ENCODE results near the gene SMARCA5. TPM values are rescaled to one million over a fixed set of nuclear protein-coding genes. Genes with fewer than 3 reads are reported as not detected.

Gene SMARCA5, protein sequence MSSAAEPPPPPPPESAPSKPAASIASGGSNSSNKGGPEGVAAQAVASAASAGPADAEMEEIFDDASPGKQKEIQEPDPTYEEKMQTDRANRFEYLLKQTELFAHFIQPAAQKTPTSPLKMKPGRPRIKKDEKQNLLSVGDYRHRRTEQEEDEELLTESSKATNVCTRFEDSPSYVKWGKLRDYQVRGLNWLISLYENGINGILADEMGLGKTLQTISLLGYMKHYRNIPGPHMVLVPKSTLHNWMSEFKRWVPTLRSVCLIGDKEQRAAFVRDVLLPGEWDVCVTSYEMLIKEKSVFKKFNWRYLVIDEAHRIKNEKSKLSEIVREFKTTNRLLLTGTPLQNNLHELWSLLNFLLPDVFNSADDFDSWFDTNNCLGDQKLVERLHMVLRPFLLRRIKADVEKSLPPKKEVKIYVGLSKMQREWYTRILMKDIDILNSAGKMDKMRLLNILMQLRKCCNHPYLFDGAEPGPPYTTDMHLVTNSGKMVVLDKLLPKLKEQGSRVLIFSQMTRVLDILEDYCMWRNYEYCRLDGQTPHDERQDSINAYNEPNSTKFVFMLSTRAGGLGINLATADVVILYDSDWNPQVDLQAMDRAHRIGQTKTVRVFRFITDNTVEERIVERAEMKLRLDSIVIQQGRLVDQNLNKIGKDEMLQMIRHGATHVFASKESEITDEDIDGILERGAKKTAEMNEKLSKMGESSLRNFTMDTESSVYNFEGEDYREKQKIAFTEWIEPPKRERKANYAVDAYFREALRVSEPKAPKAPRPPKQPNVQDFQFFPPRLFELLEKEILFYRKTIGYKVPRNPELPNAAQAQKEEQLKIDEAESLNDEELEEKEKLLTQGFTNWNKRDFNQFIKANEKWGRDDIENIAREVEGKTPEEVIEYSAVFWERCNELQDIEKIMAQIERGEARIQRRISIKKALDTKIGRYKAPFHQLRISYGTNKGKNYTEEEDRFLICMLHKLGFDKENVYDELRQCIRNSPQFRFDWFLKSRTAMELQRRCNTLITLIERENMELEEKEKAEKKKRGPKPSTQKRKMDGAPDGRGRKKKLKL
- 10 to 100 TPM; 63.4 to 64.5 TPM for total RNA-seq
- 36.3 TPM for polyA plus RNA-seq

- peak within 1 kb of the TSS; percentile 99 to 100 (median 99) for H3K4me3 Mint-ChIP-seq
- Histone ChIP-seq H3K27me3 (ENCODE audit: insufficient read depth, low read length, poor library complexity, severe bottlenecking) (no peaks in the 10 kb centered on the region), H3K4me3 (ENCODE audit: low read length) (peak within 1 kb of the TSS; percentile 91), H3K36me3 (ENCODE audit: insufficient read depth, low read length) (no peaks in the 10 kb centered on the region), H3K9me3 (ENCODE audit: low read length) (no peaks in the 10 kb centered on the region), H3K4me1 (ENCODE audit: insufficient read depth, low read length) (peaks cover 41% of the 10 kb centered on the region), H3K27ac (ENCODE audit: low read depth, low read length) (peak within 1 kb of the TSS; percentile 98)
- peaks cover 40 to 48% (median 44%) of the 10 kb centered on the region in 3 donors for H3K4me1 Mint-ChIP-seq
- ChIA-PET CTCF (interaction anchor here (1.0 to 1.4 kb wide), 2 partner anchors 18 to 46 kb away, joined by 3 to 7 read pairs; no protein-coding TSS in a partner anchor), POLR2A (interaction anchor here (1.7 to 2.3 kb wide), 2 partner anchors 46 to 1585 kb away, joined by 6 to 11 read pairs; partner anchors contain the start of genes ABCE1 and ANAPC10)
- peak; percentile 92 to 99 (median 98) for DNase-seq
- H3K27ac Mint-ChIP-seq, result peak within 1 kb of the TSS; percentile 100
- H3K36me3 Mint-ChIP-seq, result peaks cover 0 to 46% (median 5%) of the 10 kb centered on the region in 3 donors
- peaks cover 0 to 3% of the 10 kb centered on the region in 2 donors for H3K27me3 Mint-ChIP-seq
- no peaks in the 10 kb centered on the region for H3K9me3 Mint-ChIP-seq
Measured at GRCh38 chr4:143513314-143514168, at the start of gene SMARCA5. Gene SMARCA5, plus strand, starts transcription at chr4:143513702. Its CDS starts 223 bp downstream, at chr4:143513925.

- no peak overlapping the region for H3K4me3 ChIP-seq (ENCODE audit: low read length)
- POLR2A ChIA-PET, result no interaction called here
- no peak overlapping the region for H3K4me3 Mint-ChIP-seq
- CTCF ChIA-PET, result no interaction called here
- H3K27me3 ChIP-seq (ENCODE audit: insufficient read depth, low read length, poor library complexity, severe bottlenecking), result no peaks in the 10 kb centered on the region
- no peaks in the 10 kb centered on the region for H3K4me1 Mint-ChIP-seq
- no peak for DNase-seq
- H3K36me3 ChIP-seq (ENCODE audit: insufficient read depth, low read length), result no peaks in the 10 kb centered on the region
- no peaks in the 10 kb centered on the region for H3K9me3 ChIP-seq (ENCODE audit: low read length)
- H3K27ac ChIP-seq (ENCODE audit: low read depth, low read length), result no peak overlapping the region
- peaks cover 5 to 43% of the 10 kb centered on the region in 2 donors for H3K27me3 Mint-ChIP-seq
- peak overlapping the region in 1 of 8 donors; percentile 22 for H3K27ac Mint-ChIP-seq
- H3K9me3 Mint-ChIP-seq, result no peaks in the 10 kb centered on the region
- no peaks in the 10 kb centered on the region for H3K36me3 Mint-ChIP-seq
- no peaks in the 10 kb centered on the region for H3K4me1 ChIP-seq (ENCODE audit: insufficient read depth, low read length)
Measured at GRCh38 chr4:143473334-143474126, 40.0 kb upstream of the SMARCA5 start.

GRCh38 chr4:143477487-143477886 is 36.0 kb upstream of the SMARCA5 start:
- H3K9me3 Mint-ChIP-seq, result no peaks in the 10 kb centered on the region
- H3K36me3 Mint-ChIP-seq, result no peaks in the 10 kb centered on the region
- Histone ChIP-seq H3K4me3 (ENCODE audit: low read length) (no peak overlapping the region), H3K27ac (ENCODE audit: low read depth, low read length) (no peak overlapping the region), H3K9me3 (ENCODE audit: low read length) (no peaks in the 10 kb centered on the region), H3K36me3 (ENCODE audit: insufficient read depth, low read length) (no peaks in the 10 kb centered on the region), H3K4me1 (ENCODE audit: insufficient read depth, low read length) (no peaks in the 10 kb centered on the region), H3K27me3 (ENCODE audit: insufficient read depth, low read length, poor library complexity, severe bottlenecking) (no peaks in the 10 kb centered on the region)
- no peak overlapping the region for H3K4me3 Mint-ChIP-seq
- H3K27me3 Mint-ChIP-seq, result peaks cover 7 to 38% of the 10 kb centered on the region in 2 donors
- H3K4me1 Mint-ChIP-seq, result no peaks in the 10 kb centered on the region
- DNase-seq, result no peak
- no peak overlapping the region for H3K27ac Mint-ChIP-seq
- POLR2A ChIA-PET, result no interaction called here
- CTCF ChIA-PET, result no interaction called here

- CTCF ChIA-PET, result no interaction called here
- H3K4me3 Mint-ChIP-seq, result no peak overlapping the region
- POLR2A ChIA-PET, result no interaction called here
- no peaks in the 10 kb centered on the region for H3K4me1 Mint-ChIP-seq
- Histone ChIP-seq H3K4me1 (ENCODE audit: insufficient read depth, low read length) (no peaks in the 10 kb centered on the region), H3K27me3 (ENCODE audit: insufficient read depth, low read length, poor library complexity, severe bottlenecking) (no peaks in the 10 kb centered on the region), H3K4me3 (ENCODE audit: low read length) (no peak overlapping the region), H3K36me3 (ENCODE audit: insufficient read depth, low read length) (no peaks in the 10 kb centered on the region), H3K9me3 (ENCODE audit: low read length) (no peaks in the 10 kb centered on the region), H3K27ac (ENCODE audit: low read depth, low read length) (no peak overlapping the region)
- H3K27ac Mint-ChIP-seq, result no peak overlapping the region
- no peak for DNase-seq
- H3K27me3 Mint-ChIP-seq, result peaks cover 5 to 57% of the 10 kb centered on the region in 2 donors
- H3K9me3 Mint-ChIP-seq, result no peaks in the 10 kb centered on the region
- H3K36me3 Mint-ChIP-seq, result no peaks in the 10 kb centered on the region
Measured at GRCh38 chr4:143481361-143481760, 32.1 kb upstream of the SMARCA5 start.

- H3K36me3 ChIP-seq (ENCODE audit: insufficient read depth, low read length), result no peaks in the 10 kb centered on the region
- peaks cover 5 to 43% of the 10 kb centered on the region in 2 donors for H3K27me3 Mint-ChIP-seq
- H3K4me3 ChIP-seq (ENCODE audit: low read length), result no peak overlapping the region
- H3K27me3 ChIP-seq (ENCODE audit: insufficient read depth, low read length, poor library complexity, severe bottlenecking), result no peaks in the 10 kb centered on the region
- H3K4me1 ChIP-seq (ENCODE audit: insufficient read depth, low read length), result no peaks in the 10 kb centered on the region
- POLR2A ChIA-PET, result no interaction called here
- no peaks in the 10 kb centered on the region for H3K9me3 Mint-ChIP-seq
- H3K27ac Mint-ChIP-seq, result no peak overlapping the region
- no peak overlapping the region for H3K27ac ChIP-seq (ENCODE audit: low read depth, low read length)
- H3K36me3 Mint-ChIP-seq, result no peaks in the 10 kb centered on the region
- H3K9me3 ChIP-seq (ENCODE audit: low read length), result no peaks in the 10 kb centered on the region
- no peak for DNase-seq
- no peak overlapping the region for H3K4me3 Mint-ChIP-seq
- no peaks in the 10 kb centered on the region for H3K4me1 Mint-ChIP-seq
- CTCF ChIA-PET, result no interaction called here
Measured at GRCh38 chr4:143482840-143483239, 30.7 kb upstream of the SMARCA5 start.

GRCh38 chr4:143486314-143486713 is 27.2 kb upstream of the SMARCA5 start:
- Mint-ChIP-seq H3K9me3 (no peaks in the 10 kb centered on the region), H3K27me3 (peaks cover 10 to 40% of the 10 kb centered on the region in 2 donors), H3K36me3 (no peaks in the 10 kb centered on the region), H3K4me3 (no peak overlapping the region), H3K4me1 (no peaks in the 10 kb centered on the region), H3K27ac (no peak overlapping the region)
- H3K36me3 ChIP-seq (ENCODE audit: insufficient read depth, low read length), result no peaks in the 10 kb centered on the region
- H3K27me3 ChIP-seq (ENCODE audit: insufficient read depth, low read length, poor library complexity, severe bottlenecking), result no peaks in the 10 kb centered on the region
- ChIA-PET CTCF (no interaction called here), POLR2A (no interaction called here)
- no peaks in the 10 kb centered on the region for H3K9me3 ChIP-seq (ENCODE audit: low read length)
- H3K27ac ChIP-seq (ENCODE audit: low read depth, low read length), result no peak overlapping the region
- H3K4me1 ChIP-seq (ENCODE audit: insufficient read depth, low read length), result no peaks in the 10 kb centered on the region
- H3K4me3 ChIP-seq (ENCODE audit: low read length), result no peak overlapping the region
- DNase-seq, result no peak

DNA sequence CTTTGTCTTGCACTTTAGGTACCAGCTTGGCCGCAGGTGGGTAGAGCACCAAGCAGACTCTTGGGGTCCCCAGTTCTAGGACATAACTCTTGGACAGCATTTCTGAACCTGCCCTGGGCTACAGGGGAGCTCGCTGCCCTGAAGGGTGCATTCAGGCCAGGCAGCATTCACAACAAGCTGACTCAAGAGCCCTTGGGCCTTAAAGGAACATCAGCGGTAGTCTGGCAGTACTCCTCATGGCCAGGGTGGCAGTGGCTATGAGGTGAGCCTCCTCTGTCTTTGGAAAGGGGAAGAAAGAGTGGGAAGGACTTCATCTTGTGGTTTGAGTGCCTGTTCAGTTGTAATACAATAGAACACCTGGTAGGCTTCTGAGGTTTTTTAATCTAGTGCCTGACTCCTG is 24.8 kb upstream of the SMARCA5 start:
- DNase-seq, result no peak
- no peaks in the 10 kb centered on the region for H3K36me3 Mint-ChIP-seq
- H3K27me3 ChIP-seq (ENCODE audit: insufficient read depth, low read length, poor library complexity, severe bottlenecking), result no peaks in the 10 kb centered on the region
- no peak overlapping the region for H3K27ac Mint-ChIP-seq
- POLR2A ChIA-PET, result no interaction called here
- H3K27me3 Mint-ChIP-seq, result peaks cover 10 to 26% of the 10 kb centered on the region in 2 donors
- no peak overlapping the region for H3K4me3 ChIP-seq (ENCODE audit: low read length)
- CTCF ChIA-PET, result no interaction called here
- H3K4me1 ChIP-seq (ENCODE audit: insufficient read depth, low read length), result no peaks in the 10 kb centered on the region
- H3K36me3 ChIP-seq (ENCODE audit: insufficient read depth, low read length), result no peaks in the 10 kb centered on the region
- H3K4me3 Mint-ChIP-seq, result no peak overlapping the region
- no peaks in the 10 kb centered on the region for H3K9me3 Mint-ChIP-seq
- H3K27ac ChIP-seq (ENCODE audit: low read depth, low read length), result no peak overlapping the region
- no peaks in the 10 kb centered on the region for H3K4me1 Mint-ChIP-seq
- no peaks in the 10 kb centered on the region for H3K9me3 ChIP-seq (ENCODE audit: low read length)
